HG02763 (cell line): ENCODE results near the gene KRTAP5-7.
"Not testable (repeated sequence)": the region's sequence is repeated elsewhere in the genome, so short reads cannot be mapped to it uniquely, and the experiment has no call there.

Experiments
- ATAC-seq: cut with Tn5 transposase; IDR thresholded peaks from one replicate; pipeline ENCODE4 v1.9.1; 2021; ENCODE audit warnings: mild to moderate bottlenecking, moderate library complexity; ENCODE audit not compliant: unreplicated experiment

The KRTAP5-7 gene

GRCh38 chr11:71556018-71556417, 29.0 kb downstream of the KRTAP5-7 start:
- ATAC-seq = no peak

- ATAC-seq = no peak
Observed at GRCh38 chr11:71557257-71557656, 30.2 kb downstream of the KRTAP5-7 start.

DNA sequence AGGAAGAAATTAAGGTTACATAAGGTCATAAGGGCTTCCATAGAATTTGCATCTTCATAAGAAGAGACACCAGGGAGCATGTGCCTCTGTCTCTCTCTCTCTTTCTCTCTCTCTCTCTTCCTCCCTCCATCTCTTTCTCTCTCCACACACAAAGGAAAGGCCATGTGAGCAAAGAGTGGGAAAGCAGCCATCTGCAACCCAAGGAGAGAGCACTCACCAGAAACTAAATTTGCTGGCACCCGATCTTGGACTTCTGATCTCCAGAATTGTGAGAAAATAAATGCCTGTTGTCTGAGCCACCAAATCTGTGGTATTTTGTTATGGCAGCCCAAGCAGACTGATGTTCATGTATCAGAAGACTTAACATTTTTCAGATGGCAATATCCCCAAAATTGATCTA, 31.9 kb downstream of the KRTAP5-7 start:
- ATAC-seq = no peak

DNA sequence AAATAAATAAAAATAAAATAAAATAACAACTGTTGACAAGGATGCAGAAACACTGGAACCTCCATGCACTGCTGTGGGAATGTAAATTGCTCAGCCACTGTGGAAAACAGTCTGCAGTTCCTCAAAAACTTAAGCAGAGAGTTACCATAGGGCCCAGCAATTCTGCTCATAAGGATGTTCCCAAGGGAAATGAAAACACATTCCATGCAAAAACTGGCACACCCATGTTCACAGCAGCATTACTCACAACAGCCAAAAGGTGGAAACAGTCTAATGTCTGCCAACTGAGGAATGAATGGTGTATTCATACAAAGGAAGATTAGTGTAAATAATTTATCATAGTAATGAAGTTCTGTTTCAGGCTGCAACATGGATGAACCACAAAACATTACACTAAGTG, 35.1 kb downstream of the KRTAP5-7 start:
- no peak for ATAC-seq

DNA sequence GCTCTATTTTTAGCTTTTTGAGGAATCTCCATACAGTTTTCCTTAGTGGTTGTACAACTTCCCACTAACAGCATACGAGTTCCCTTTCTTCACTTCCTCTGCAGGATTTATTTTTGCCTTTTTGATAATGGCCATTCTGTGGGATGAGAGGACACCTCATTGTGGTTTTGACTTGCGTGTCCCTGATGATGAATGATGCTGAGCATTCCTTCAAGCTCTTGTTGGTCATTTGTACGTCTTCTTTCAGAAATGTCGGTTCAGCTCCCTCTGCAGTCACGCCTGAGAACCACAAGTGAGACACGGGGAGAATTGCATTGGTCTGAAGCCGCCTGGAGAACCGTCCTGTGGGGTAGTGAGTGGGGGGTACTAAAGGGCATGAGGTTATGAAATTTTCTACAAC, 36.3 kb downstream of the KRTAP5-7 start:
- ATAC-seq = no peak

DNA sequence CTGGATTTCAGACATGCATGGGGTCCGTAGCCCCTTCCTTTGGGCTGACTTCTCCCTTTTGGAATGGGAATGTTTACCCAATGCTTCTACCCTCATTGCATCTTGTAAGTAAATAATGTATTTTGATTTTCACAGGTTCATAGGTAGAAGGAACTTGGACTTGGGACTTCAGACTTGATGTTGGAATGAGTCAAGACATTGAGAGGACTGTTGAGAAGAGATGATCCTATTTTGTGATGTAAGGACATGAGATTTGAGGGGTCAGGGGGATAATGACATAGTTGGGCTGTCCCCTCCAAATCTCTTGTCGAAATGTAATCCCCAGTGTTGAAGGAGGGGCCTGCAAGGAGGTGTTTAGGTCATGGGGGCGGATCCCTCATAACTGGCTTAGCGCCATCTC, 37.4 kb downstream of the KRTAP5-7 start:
- no peak for ATAC-seq

- no peak for ATAC-seq
Observed at GRCh38 chr11:71565263-71565662, 38.2 kb downstream of the KRTAP5-7 start, which contains the start of gene KRTAP5-10. Gene KRTAP5-10 (plus strand): TSS chr11:71565563. CDS start chr11:71565588, 25 bp downstream.

DNA sequence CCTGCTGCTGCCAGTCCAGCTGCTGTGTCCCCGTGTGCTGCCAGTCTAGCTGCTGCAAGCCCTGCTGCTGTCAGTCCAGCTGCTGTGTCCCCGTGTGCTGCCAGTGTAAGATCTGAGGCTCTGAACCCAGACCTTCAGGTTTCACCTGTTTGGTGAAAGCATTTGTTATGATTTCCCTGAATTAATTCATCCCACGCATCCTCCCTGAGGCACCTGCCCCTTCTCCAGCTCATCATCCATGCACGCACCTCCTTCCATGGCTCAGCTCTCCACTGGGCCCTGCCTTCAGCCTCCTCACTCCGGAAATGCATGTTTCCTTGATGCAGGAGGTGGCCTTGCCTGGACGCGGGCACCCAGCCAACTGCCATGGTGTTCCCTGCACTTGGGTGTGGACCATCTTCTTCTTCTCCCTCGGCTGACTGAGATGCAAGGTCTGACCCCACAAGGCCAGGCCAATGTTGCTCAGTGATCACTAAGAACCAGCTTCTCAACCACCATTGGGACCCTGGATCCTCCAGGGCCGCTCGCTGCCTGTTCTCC, 39.1 kb downstream of the KRTAP5-7 start:
- ATAC-seq = no peak

DNA sequence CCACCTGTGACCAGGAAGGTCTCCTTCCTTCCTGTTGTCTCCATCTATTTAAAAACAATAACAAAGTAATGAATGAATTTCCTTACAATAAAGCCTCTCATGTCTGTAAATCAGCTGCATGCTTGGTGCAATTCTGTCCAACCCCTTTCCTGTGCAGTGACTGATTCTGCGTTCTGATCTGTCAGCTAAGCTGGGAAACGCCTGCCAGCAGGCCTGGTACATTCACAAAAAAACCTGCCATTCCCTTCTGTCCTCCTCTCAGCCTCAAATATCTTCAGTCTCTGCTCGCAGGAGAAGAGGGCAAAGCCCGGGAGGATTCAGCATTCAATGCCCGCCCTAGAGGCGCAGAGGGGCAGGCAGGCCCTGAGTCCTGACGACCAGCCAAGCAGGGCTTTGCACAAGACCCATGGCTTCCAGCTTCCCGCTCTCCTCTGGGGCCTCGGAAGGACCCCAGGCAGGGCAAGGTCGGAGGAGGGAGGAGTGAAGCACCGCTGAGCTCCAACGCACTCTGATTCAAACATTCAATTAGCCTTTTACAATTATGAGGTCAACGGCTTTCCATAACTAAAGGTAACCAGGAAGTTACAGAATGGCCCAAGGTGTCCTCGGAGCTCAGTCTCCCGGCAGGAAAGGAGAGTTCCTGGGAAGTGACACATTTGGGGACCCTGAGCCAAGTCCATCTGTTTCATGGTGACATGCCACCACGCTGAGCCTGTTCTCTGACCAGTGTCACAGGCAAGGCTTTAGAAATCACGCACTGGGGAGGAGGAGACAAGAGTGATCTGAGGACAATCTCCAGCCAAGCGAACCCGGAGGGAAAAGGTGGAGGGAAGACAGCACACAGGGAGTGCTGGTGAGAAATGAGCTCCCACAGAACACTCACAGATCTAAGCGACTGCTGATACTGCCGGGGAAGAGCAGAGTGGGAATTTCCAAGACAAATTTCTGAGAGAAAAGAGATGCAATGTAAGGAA, 39.8 kb downstream of the KRTAP5-7 start:
- ATAC-seq = not testable (repeated sequence)

DNA sequence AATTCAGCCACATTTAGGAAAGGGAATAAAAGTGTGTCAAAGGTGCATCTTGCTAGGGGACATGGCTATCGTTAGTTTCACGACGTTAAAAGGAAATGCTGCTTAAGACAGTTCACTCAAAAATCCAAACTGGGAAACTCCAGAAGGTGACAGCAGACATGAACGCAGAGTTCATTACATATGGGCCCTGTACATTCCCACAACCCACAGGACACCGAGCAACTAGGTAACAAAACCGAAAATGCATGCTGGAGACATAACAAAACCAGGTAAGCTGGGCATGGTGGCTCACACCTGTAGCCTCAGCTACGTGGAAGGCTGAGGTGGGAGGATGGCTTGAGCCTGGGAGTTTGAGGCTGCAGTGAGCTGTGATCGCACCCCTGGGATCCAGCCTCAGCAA, 40.6 kb downstream of the KRTAP5-7 start:
- ATAC-seq = not testable (repeated sequence)

- ATAC-seq = no peak
Observed at GRCh38 chr11:71568704-71569349, 41.8 kb downstream of the KRTAP5-7 start.

DNA sequence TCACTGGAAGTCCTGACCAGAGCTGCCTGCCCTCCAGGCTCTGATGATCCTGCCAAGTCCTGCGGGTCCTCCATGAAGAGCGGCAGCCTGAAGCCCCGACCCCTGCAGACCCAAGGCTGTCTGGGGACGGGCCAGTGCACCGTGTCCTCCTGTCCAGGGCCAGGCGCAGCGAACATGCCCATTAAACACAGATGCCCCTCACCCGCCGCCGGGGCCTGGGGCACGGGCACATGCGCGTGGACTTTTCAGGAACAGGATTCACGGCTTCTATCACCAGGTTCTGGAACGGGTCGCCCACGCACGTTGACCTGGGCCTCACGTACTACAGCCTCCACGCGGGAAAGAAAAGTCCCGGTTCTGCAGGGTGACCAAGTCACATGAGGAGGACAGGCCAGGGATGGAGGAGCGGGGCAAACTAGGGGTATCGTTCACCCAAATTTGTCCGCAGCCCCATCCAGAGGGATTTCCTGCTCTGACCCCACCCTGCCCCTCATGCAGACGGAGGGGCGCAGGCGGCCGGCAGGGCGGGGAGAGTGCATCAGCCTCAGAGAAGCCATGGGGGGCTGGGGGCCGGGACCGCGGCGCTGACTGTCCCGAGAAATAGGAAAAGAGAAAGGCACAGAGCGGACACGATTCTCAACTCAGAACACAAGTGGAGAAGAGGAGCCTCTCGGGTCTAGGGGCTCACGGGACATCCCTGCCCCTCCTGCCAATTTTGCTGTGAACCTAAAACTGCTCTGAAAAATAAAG, 44.2 kb downstream of the KRTAP5-7 start:
- not testable (repeated sequence) for ATAC-seq

- no peak for ATAC-seq
Observed at GRCh38 chr11:71572811-71573210, 45.7 kb downstream of the KRTAP5-7 start.

DNA sequence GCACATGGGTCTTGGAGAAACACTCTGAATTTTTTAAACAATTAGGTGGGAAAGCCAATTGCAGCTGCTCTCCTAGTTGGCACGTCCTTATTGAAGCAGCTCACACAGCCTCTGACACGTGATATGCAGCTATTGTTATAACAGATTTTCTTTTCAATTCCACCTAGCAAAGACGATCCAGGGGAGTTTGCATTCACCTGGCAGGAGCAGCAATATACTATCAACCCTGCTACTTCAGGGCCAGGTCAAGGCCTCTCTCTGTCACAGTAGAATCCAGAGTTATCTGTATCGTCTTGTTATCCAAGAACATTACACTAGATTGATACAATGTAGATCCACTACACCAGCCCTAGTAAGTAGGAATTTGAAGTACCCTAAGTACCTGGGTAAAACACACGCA, 47.4 kb downstream of the KRTAP5-7 start:
- ATAC-seq = no peak

GRCh38 chr11:71575723-71576424, 48.8 kb downstream of the KRTAP5-7 start:
- no peak for ATAC-seq

GRCh38 chr11:71576688-71577465, 49.8 kb downstream of the KRTAP5-7 start:
- not testable (repeated sequence) for ATAC-seq

- ATAC-seq = no peak
Observed at GRCh38 chr11:71577469-71578004, 50.5 kb downstream of the KRTAP5-7 start.
